Left colon (tissue), 2 donors: ENCODE measurements around the gene ZNF45. TPM values are rescaled to one million over a fixed set of nuclear protein-coding genes. Genes with fewer than 3 reads are reported as not detected.

Experiments used
- total RNA-seq, 2 donors: library from RNA; stranded (reverse); fragmentation: NEBNext Ultra II Directional; extraction: Animal tissue kit (Norgen Biotek cat#: 25700); gene quantifications; one replicate each; pipeline ENCODE4 v1.2.1, GENCODE V29; 2021
- donor health status: DM: no; HTN: no; CAD: no.
- donor health status: DM: yes; HTN: yes; CAD: no.

Gene ZNF45
- total RNA-seq, 2 donors from 2014 or later: 8.9 to 9.2 TPM

Other genes with a start within 250 kb of the ZNF45 start
- not detected for gene IRGC, start 219.2 kb downstream of the ZNF45 start, total RNA-seq
- 10 to 100 TPM; 25.4 to 40.3 TPM for gene SMG9, start 180.3 kb downstream of the ZNF45 start, total RNA-seq
- 10 to 100 TPM; 21.2 to 45.6 TPM for gene KCNN4, start 154.3 kb downstream of the ZNF45 start, total RNA-seq
- 1 to 10 TPM in 1 of 2 donors, under 1 TPM in 1; 0.70 to 3.5 TPM for gene LYPD5, start 132.8 kb downstream of the ZNF45 start, total RNA-seq
- 10 to 100 TPM in 1 of 2 donors, 1 to 10 TPM in 1; 8.1 to 11.5 TPM for gene ZNF283, start 108.0 kb downstream of the ZNF45 start, total RNA-seq
- gene ZNF404, start 51.3 kb downstream of the ZNF45 start, total RNA-seq: 1 to 10 TPM in 1 of 2 donors, under 1 TPM in 1; 0.92 to 1.3 TPM
- 1 to 10 TPM; 1.4 to 2.1 TPM for gene ZNF221, start 15.9 kb upstream of the ZNF45 start, total RNA-seq
- 1 to 10 TPM; 6.9 to 7.1 TPM for gene ZNF155, start 48.9 kb upstream of the ZNF45 start, total RNA-seq
- 1 to 10 TPM; 3.3 to 3.9 TPM for gene ZNF230, start 67.7 kb upstream of the ZNF45 start, total RNA-seq
- gene ZNF222, start 90.1 kb upstream of the ZNF45 start, total RNA-seq: 1 to 10 TPM; 1.8 to 2.7 TPM
- gene ZNF223, start 116.8 kb upstream of the ZNF45 start, total RNA-seq: 1 to 10 TPM; 5.0 to 8.4 TPM
- 1 to 10 TPM; 1.6 to 2.1 TPM for gene ZNF284, start 136.9 kb upstream of the ZNF45 start, total RNA-seq
- gene ZNF224, start 159.1 kb upstream of the ZNF45 start, total RNA-seq: 10 to 100 TPM; 22.3 to 25.8 TPM
- 1 to 10 TPM; 3.7 to 3.9 TPM for gene ZNF225, start 178.1 kb upstream of the ZNF45 start, total RNA-seq
- 1 to 10 TPM; 7.6 to 7.7 TPM for gene ZNF234, start 206.3 kb upstream of the ZNF45 start, total RNA-seq
- gene ZNF226, start 229.8 kb upstream of the ZNF45 start, total RNA-seq: 10 to 100 TPM; 16.1 to 20.3 TPM